HepG2 (cell line): Measurements from ENCODE around the gene MSI2. TPM values are rescaled to one million over a fixed set of nuclear protein-coding genes. Genes with fewer than 3 reads are reported as not detected.

Experiments
- AGO2 ChIP-seq: fragments of 200-400 bp; formaldehyde crosslinking; optimal IDR thresholded peaks from 2 replicates; pipeline ENCODE3; 2017; ENCODE audit warnings: mild to moderate bottlenecking, low read depth, low read length, moderate library complexity
- FOXA1 ChIP-seq, 2 experiments: fragments of 450-650 bp in 1 of 2; sonication (generic) in 1 of 2; formaldehyde crosslinking in 1 of 2; IDR thresholded peaks; 2 replicates each; pipeline versions ENCODE4 v1.4.0 to v1.6.1; 2016 to 2020; ENCODE audit warnings: missing genetic modification reagents in 1 of 2
- FOXP4 ChIP-seq: sonication (generic); formaldehyde crosslinking; IDR thresholded peaks from 2 replicates; pipeline ENCODE4 v1.4.0; 2020; ENCODE audit warnings: missing genetic modification reagents
- MXD3 ChIP-seq: IDR thresholded peaks from 2 replicates; pipeline ENCODE4 v1.6.1; 2016; ENCODE audit warnings: mild to moderate bottlenecking, missing biosample characterization, missing genetic modification reagents
- ZNF256 ChIP-seq: sonication (generic); formaldehyde crosslinking; conservative IDR thresholded peaks from 2 replicates; pipeline ENCODE4 v1.4.0; 2020; ENCODE audit warnings: missing genetic modification reagents
- ZNF556 ChIP-seq: sonication (generic); formaldehyde crosslinking; IDR thresholded peaks from 2 replicates; pipeline ENCODE4 v1.4.0; 2020; ENCODE audit warnings: mild to moderate bottlenecking, missing genetic modification reagents, borderline replicate concordance
- polyA plus RNA-seq, 8 experiments: library from polyadenylated mRNA; depleted of rRNA in 3 of 8; stranded (reverse) in 7 of 8; unstranded in 1 of 8; fragments of >200 nt; fragmentation: Illumina TruSeq in 4 of 8; extraction: Trizol in 4 of 8; gene quantifications; 2 replicates each; pipeline versions ENCODE4 v1.2.1 to v1.2.3, GENCODE V29; 2011 to 2016; ENCODE audit warnings: low read depth in 4 of 8, missing spikeins in 1 of 8, mixed read lengths in 1 of 8; ENCODE audit not compliant: insufficient read depth in 1 of 8
- total RNA-seq, 5 experiments: library from RNA; depleted of rRNA; stranded (reverse); fragments of >200 nt; fragmentation: Illumina TruSeq; extraction: Trizol; gene quantifications; 2 replicates each; pipeline ENCODE4 v1.2.3, GENCODE V29; 2016; ENCODE audit warnings: low read depth in 1 of 5
- TF ChIP-seq, protein P1 (sequence below), 2 experiments: sonication (generic) in 1 of 2; formaldehyde crosslinking in 1 of 2; IDR thresholded peaks; 2 replicates each; pipeline versions ENCODE4 v1.6.1 to v1.9.0; 2014 to 2022; ENCODE audit warnings: antibody characterized with exemption in 1 of 2, borderline replicate concordance in 1 of 2, inconsistent platforms in 1 of 2, low read depth in 1 of 2, missing genetic modification reagents in 1 of 2

Gene MSI2
- total and polyA plus RNA-seq, 2 of the 13 experiments (the other 11 are each of a cell fraction or from before 2014, with no cell fraction given): 77.5 to 78.4 TPM

DNA sequence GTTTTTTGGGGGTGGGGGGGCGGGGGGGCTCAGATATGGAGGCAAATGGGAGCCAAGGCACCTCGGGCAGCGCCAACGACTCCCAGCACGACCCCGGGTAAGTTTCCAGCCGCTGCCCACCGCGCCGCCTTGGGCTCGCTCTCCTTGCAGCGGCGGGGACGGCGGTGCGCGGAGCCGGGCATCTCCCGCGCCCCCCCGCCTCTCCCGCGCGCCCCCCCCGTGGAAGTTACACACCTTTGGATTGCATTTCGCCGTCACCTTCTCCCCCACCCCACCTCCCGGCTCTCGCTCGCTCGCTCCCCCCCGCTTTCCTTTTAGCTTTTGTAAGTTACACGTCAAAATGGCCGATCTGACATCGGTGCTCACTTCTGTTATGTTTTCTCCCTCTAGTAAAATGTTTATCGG is 387 bp downstream of the MSI2 start (continued):
- no peak for TF ChIP-seq FOXA1 (IDR thresholded peaks at IDR 0.05)
- TF ChIP-seq FOXA1 (CRISPR knock-in tag; IDR thresholded peaks at IDR 0.05): no peak
- TF ChIP-seq ZNF556 (CRISPR knock-in tag): no peak
- TF ChIP-seq, protein P1, sequence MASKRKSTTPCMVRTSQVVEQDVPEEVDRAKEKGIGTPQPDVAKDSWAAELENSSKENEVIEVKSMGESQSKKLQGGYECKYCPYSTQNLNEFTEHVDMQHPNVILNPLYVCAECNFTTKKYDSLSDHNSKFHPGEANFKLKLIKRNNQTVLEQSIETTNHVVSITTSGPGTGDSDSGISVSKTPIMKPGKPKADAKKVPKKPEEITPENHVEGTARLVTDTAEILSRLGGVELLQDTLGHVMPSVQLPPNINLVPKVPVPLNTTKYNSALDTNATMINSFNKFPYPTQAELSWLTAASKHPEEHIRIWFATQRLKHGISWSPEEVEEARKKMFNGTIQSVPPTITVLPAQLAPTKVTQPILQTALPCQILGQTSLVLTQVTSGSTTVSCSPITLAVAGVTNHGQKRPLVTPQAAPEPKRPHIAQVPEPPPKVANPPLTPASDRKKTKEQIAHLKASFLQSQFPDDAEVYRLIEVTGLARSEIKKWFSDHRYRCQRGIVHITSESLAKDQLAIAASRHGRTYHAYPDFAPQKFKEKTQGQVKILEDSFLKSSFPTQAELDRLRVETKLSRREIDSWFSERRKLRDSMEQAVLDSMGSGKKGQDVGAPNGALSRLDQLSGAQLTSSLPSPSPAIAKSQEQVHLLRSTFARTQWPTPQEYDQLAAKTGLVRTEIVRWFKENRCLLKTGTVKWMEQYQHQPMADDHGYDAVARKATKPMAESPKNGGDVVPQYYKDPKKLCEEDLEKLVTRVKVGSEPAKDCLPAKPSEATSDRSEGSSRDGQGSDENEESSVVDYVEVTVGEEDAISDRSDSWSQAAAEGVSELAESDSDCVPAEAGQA (IDR thresholded peaks at IDR 0.05; ENCODE audit: low read depth): no peak
- TF ChIP-seq, protein P1 (CRISPR knock-in tag; IDR thresholded peaks at IDR 0.05; ENCODE audit: borderline replicate concordance): no peak
- no peak; the same call in 1 of the 2 replicates for TF ChIP-seq MXD3 (CRISPR knock-in tag)
- TF ChIP-seq FOXP4: no peak
- no peak for TF ChIP-seq ZNF256 (CRISPR knock-in tag)
- TF ChIP-seq AGO2: peak; percentile 29
- TF ChIP-seq, all 625 proteins: peak for 16
